ENCODE measurements around the gene CHMP5. TPM values are rescaled to one million over a fixed set of nuclear protein-coding genes. Genes with fewer than 3 reads are reported as not detected.

CHMP5 gene
- polyA plus RNA-seq, 2 of the 4 experiments (the other 2 are of a cell fraction): 108 to 187 TPM

DNA sequence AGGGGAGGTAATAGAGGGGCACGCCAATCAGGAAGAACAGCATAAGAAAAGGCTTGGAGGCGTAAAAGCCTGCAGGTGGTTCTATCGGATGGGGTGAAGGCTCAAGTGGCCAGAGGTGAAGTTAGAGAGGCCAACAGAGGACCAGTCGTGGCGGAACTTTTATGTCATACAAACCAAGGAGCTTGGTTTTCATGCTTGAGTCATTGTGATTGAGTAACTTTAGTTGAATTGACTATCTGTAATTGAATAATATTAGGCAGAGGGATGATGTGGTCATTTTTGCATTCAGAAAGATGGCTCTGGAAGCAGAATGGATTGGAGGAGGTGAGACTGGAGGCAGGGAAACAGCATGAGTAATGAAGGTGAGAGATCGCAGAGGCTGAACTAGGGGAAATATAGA lies 32.0 kb upstream of the CHMP5 start:
- no peak for TF ChIP-seq MAFK (IDR thresholded peaks at IDR 0.05; ENCODE audit: partially characterized antibody)
- no peak for TF ChIP-seq SREBF2 (IDR thresholded peaks at IDR 0.05)
- 0 out of 2 replicates have a peak, but pooled peaks have one; percentile 19 for TF ChIP-seq NFE2L2 (conservative IDR thresholded peaks at IDR 0.05; ENCODE audit: low read length)
- TF ChIP-seq, protein P1, sequence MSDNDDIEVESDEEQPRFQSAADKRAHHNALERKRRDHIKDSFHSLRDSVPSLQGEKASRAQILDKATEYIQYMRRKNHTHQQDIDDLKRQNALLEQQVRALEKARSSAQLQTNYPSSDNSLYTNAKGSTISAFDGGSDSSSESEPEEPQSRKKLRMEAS (IDR thresholded peaks at IDR 0.05): no peak
- DNase-seq (ENCODE audit: low read depth in 1 of 2, low spot score in 1 of 2) (no peak), FAIRE-seq (no peak), ATAC-seq (no peak)
- 92% methylated on average over 6 of the region's 6 CpGs for WGBS (ENCODE audit: missing lambda C conversion rate)
- H3K4me2 ChIP-seq: peak overlapping the region; percentile 74; the same call in 2 of the 3 replicates
- peaks cover 71% of the 10 kb centered on the region for H3K4me1 ChIP-seq
- ChIA-PET POLR2A (interaction anchor here (1.0 kb wide), 1 partner anchor 208 kb away, joined by 3 read pairs; the partner anchor contains the start of gene DNAJA1), CTCF (interaction anchor here (1.3 to 5.5 kb wide), 9 partner anchors 10 to 489 kb away, joined by 3 to 33 read pairs (median 9); no protein-coding TSS in a partner anchor)
- peak overlapping the region; percentile 96 to 99 for H3K27ac ChIP-seq
- H3K4me3 ChIP-seq: no peak overlapping the region
- peaks cover 20% of the 10 kb centered on the region for H3K9me3 ChIP-seq

DNA sequence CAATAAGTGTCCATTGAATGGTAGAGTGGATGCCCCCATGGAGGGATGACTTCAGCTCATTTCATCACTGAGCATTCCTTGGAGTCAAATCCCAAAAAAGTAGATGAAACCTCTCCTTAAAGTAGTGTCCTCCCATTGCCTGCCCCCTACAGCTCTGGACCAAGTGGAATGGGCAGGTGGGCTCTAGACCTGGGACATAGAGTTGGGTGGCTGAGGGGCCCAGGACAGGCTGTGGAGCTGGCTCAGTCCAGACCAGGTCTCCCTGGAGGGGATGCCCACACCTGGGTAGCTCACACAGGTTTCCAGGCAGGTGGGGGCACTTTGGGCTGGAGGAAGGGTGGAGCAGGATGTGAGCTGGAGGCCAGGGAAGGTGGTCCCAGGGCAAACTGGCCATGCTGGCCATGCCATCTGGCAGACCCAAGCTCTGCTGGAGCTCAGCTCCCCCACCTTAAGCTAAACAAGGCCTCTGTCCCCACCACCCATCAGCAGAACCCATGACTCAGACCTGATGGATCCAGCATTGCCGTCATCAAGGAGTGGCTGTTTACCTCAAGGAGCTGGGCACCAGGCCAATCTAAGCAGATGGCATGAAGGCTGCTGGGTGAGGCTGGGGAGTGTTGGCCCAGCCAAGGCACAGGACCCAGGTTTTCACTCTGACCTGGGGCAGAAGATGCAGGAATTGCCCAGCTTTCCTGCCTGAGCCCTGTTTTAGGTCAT lies 31.1 kb upstream of the CHMP5 start:
- Histone ChIP-seq H3K4me2 (peak overlapping the region; percentile 74), H3K4me3 (no peak overlapping the region), H3K27ac (peak overlapping the region; percentile 96 to 99), H3K4me1 (peaks cover 62% of the 10 kb centered on the region), H3K9me3 (peaks cover 20% of the 10 kb centered on the region)
- ATAC-seq (peak; percentile 86), DNase-seq (ENCODE audit: low read depth in 1 of 2, low spot score in 1 of 2) (peak; percentile 97 to 100), FAIRE-seq (peak; percentile 100)
- 0% methylated on average over 1 of the region's 1 CpG for WGBS (ENCODE audit: missing lambda C conversion rate)
- CTCF ChIA-PET: interaction anchor here (0.9 to 9.5 kb wide), 19 partner anchors 7 to 545 kb away, joined by 3 to 71 read pairs (median 4); partner anchors contain the start of genes AQP7, BAG1, CHMP5 and NFX1
- POLR2A ChIA-PET: interaction anchor here (0.6 to 2.2 kb wide), 12 partner anchors 10 to 240 kb away, joined by 3 to 13 read pairs (median 4); partner anchors contain the start of genes B4GALT1, BAG1, CHMP5 and DNAJA1
- TF ChIP-seq TP53 (CRISPR knock-in tag; IDR thresholded peaks at IDR 0.05) (no peak), GATA3 (IDR thresholded peaks at IDR 0.05; ENCODE audit: borderline replicate concordance) (peak; percentile 96), MAZ (IDR thresholded peaks at IDR 0.05; ENCODE audit: borderline replicate concordance, low read depth, low read length) (no peak), MAFK (IDR thresholded peaks at IDR 0.05; ENCODE audit: partially characterized antibody) (peak; percentile 20), EHF (CRISPR knock-in tag; IDR thresholded peaks at IDR 0.05) (peak; percentile 92), JUN (IDR thresholded peaks at IDR 0.05) (peak; percentile 94 to 98), EP300 (IDR thresholded peaks at IDR 0.05) (peak; percentile 92 to 95; a peak in 4 of 5 replicates), CEBPB (IDR thresholded peaks at IDR 0.05) (peak; percentile 50 to 68; a peak in 3 of 4 replicates), SREBF2 (IDR thresholded peaks at IDR 0.05) (no peak), ZNF302 (CRISPR knock-in tag; IDR thresholded peaks at IDR 0.05) (peak; percentile 64; the same call in 1 of the 2 replicates), RAD21 (conservative IDR thresholded peaks at IDR 0.05 in 1 of 2, IDR thresholded peaks at IDR 0.05 in 1 of 2) (peak; percentile 32 to 53; a peak in 4 of 5 replicates), HDAC2 (IDR thresholded peaks at IDR 0.05) (no peak), HEYL (CRISPR knock-in tag; IDR thresholded peaks at IDR 0.05) (peak; percentile 42; the same call in 1 of the 2 replicates), JUNB (IDR thresholded peaks at IDR 0.05) (peak; percentile 92), KDM5A (IDR thresholded peaks at IDR 0.05) (no peak), FOSL2 (IDR thresholded peaks at IDR 0.05) (peak; percentile 92), FOSL2 (CRISPR knock-in tag; IDR thresholded peaks at IDR 0.05) (peak; percentile 98), TFCP2L1 (CRISPR knock-in tag; IDR thresholded peaks at IDR 0.05) (0 out of 2 replicates have a peak, but pooled peaks have one; percentile 39), HOXB13 (CRISPR knock-in tag; IDR thresholded peaks at IDR 0.05; ENCODE audit: low read depth) (peak; percentile 92), FOXS1 (CRISPR knock-in tag; IDR thresholded peaks at IDR 0.05) (peak; percentile 97), POLR2AphosphoS2 (conservative IDR thresholded peaks at IDR 0.05; ENCODE audit: low read length) (no peak), CHD4 (IDR thresholded peaks at IDR 0.05; ENCODE audit: borderline replicate concordance) (no peak), POLR2A (IDR thresholded peaks at IDR 0.05; ENCODE audit: low read length) (peak; percentile 37; the same call in 1 of the 2 replicates), CBX8 (IDR thresholded peaks at IDR 0.05) (no peak), CHD2 (IDR thresholded peaks at IDR 0.05; ENCODE audit: low read length, partially characterized antibody) (no peak), MYC (IDR thresholded peaks at IDR 0.05; ENCODE audit: borderline replicate concordance, low read length) (peak; percentile 83)
- TF ChIP-seq, protein P2, sequence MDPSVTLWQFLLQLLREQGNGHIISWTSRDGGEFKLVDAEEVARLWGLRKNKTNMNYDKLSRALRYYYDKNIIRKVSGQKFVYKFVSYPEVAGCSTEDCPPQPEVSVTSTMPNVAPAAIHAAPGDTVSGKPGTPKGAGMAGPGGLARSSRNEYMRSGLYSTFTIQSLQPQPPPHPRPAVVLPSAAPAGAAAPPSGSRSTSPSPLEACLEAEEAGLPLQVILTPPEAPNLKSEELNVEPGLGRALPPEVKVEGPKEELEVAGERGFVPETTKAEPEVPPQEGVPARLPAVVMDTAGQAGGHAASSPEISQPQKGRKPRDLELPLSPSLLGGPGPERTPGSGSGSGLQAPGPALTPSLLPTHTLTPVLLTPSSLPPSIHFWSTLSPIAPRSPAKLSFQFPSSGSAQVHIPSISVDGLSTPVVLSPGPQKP (IDR thresholded peaks at IDR 0.05; ENCODE audit: low read depth, low read length): no peak
- TF ChIP-seq, protein P3, sequence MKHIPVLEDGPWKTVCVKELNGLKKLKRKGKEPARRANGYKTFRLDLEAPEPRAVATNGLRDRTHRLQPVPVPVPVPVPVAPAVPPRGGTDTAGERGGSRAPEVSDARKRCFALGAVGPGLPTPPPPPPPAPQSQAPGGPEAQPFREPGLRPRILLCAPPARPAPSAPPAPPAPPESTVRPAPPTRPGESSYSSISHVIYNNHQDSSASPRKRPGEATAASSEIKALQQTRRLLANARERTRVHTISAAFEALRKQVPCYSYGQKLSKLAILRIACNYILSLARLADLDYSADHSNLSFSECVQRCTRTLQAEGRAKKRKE (CRISPR knock-in tag; IDR thresholded peaks at IDR 0.05; ENCODE audit: low read depth): peak; percentile 96
- TF ChIP-seq, protein P4, sequence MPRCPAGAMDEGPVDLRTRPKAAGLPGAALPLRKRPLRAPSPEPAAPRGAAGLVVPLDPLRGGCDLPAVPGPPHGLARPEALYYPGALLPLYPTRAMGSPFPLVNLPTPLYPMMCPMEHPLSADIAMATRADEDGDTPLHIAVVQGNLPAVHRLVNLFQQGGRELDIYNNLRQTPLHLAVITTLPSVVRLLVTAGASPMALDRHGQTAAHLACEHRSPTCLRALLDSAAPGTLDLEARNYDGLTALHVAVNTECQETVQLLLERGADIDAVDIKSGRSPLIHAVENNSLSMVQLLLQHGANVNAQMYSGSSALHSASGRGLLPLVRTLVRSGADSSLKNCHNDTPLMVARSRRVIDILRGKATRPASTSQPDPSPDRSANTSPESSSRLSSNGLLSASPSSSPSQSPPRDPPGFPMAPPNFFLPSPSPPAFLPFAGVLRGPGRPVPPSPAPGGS (IDR thresholded peaks at IDR 0.05): peak; percentile 91
- TF ChIP-seq, protein P1 (IDR thresholded peaks at IDR 0.05): peak; percentile 96
- TF ChIP-seq, protein P5, sequence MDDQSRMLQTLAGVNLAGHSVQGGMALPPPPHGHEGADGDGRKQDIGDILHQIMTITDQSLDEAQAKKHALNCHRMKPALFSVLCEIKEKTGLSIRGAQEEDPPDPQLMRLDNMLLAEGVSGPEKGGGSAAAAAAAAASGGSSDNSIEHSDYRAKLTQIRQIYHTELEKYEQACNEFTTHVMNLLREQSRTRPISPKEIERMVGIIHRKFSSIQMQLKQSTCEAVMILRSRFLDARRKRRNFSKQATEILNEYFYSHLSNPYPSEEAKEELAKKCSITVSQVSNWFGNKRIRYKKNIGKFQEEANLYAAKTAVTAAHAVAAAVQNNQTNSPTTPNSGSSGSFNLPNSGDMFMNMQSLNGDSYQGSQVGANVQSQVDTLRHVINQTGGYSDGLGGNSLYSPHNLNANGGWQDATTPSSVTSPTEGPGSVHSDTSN (IDR thresholded peaks at IDR 0.05): peak; percentile 87
- TF ChIP-seq, protein P6, sequence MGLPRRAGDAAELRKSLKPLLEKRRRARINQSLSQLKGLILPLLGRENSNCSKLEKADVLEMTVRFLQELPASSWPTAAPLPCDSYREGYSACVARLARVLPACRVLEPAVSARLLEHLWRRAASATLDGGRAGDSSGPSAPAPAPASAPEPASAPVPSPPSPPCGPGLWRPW (IDR thresholded peaks at IDR 0.05): peak; percentile 13; the same call in 1 of the 2 replicates
